ENCODE results near the gene TMEM63C.

The TMEM63C gene

DNA sequence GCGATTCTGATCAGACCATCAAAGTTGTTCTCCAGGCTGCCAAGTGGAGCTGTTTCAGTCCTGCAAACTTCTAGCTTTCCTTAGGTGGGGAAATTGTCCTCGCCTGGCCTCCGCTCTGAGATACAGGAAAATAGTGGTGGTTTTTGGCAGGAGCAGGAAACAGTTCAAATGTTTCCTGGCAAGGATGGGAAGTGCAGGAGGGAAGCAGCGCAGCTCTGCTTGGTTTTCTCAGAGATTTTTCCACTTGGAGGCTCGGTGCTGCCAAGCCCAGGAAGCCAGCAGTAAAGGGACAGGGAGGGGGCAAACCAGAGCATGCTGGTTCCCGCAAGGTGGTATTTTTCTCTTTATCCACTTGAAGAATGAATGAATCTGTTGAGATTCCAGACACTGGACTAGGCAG lies 17.0 kb downstream of the TMEM63C start:
- no peak for DNase-seq

- DNase-seq, result no peak
Observed at GRCh38 chr14:77199590-77199989, 18.0 kb downstream of the TMEM63C start.

- no peak for DNase-seq
Observed at GRCh38 chr14:77200406-77200985, 18.9 kb downstream of the TMEM63C start.

DNA sequence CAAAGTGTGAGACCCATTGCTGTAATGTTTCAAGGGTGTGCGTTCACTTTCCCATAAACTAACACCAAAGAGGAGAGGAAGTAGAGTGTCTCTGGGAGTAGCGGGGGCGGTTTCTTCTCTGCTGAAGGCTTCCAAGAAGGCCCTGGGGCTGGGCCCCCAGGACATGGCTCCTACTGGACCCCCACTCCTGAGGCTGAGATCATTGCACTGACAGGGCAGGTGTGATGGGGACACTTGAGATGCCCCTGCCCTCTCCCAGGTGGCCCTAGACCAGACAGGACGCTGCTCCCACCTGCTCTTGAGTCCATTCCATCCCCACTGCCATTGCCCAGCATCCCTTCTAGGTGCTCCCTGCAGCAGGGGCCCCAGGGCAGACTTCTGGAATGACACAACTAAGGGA lies 20.1 kb downstream of the TMEM63C start:
- DNase-seq, result no peak

GRCh38 chr14:77203611-77204458 lies 22.2 kb downstream of the TMEM63C start:
- peak; percentile 53 for DNase-seq

DNA sequence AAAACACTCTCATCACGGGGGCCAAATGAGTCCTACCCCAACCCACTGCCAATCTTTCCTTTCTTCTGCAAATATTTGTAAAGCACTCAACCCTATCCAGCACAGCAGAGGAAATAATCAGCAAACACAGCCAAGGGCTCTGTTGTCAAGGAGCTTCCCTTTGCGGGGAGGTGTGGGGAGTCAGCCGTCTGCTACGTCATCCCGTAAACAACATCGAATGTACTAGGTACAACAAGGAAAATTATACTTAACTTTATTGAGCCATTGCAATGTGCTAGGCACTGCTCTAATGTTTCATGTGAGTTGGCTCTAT lies 22.8 kb downstream of the TMEM63C start:
- DNase-seq, result peak; percentile 89

DNA sequence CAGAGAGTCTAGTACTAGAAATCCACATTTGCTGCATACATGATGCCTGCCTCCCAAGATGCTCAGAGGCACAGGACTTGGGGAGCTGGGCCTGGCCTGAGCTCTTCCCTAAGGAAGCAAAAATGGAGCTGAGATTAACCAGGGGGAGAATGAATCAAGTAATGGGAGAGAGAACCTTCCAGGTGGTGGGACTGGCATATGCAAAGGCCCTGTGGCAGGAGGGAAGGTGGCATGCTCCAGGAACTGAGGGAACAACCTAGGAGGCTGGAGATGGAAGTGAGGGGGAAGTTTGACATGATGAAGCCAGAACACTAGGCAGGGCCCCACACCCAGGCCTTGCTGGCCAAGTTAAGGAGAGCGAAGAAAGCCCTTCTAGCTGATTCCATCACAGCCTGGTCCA lies 23.3 kb downstream of the TMEM63C start:
- DNase-seq, result no peak

- DNase-seq, result no peak
Observed at GRCh38 chr14:77205566-77205965, 24.0 kb downstream of the TMEM63C start.

- no peak for DNase-seq
Observed at GRCh38 chr14:77206261-77206824, 24.7 kb downstream of the TMEM63C start.

DNA sequence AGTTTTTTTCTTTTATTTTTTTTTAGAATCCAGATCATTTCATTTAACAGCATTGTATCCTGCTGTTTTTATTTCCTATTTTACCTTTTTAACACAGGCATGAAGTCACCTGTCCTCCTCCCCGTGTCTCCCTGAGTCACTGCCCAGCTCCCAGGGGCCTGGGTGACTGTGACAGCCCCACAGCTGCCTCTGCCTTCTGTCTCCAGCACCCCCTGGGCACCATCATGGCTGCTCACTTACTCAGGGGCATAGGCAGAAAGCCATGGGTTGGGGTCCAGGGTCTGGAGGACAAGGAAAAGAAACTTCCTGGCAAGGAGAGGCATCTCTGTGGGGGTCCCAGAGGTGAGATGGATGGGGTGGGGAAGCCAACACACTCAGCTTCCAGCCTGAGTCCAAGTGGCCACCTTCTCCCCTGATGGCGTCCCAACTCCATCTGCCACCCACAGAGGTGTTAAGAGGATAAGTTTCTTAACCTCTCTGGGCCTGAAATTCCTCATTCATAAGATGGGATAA lies 25.3 kb downstream of the TMEM63C start:
- DNase-seq, result no peak

DNA sequence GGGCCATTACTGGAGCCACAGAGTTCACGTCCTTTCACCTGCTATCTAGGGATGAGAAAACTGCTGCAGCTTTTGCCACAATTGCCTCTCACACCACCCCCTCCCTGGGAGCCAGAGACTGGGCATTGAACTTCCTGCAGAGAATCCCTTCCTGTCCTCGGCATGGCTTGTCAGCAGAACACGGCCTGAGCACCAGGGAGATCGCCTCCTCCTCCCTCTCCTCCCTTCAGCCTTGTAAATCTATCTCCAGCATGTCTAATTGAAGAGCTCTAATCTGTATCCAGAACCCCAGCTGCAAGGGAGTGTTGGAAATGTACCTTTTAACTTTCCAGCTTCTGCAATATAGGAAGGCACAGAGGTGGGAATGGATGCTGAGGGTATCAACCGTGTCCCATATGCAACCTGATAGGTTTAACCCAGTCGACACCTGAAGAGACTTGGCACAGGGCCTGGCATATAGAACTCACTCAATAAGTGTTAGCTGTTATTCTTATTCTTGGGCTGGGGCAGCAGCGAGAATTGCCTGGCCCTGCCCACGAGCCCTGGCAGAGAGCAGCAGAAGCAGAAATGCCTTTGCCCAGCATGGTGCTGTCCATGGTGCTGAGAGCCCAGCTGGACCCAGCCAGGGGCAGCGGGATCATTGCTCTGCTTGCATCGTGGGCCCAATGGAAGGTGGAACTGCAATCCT lies 26.8 kb downstream of the TMEM63C start:
- DNase-seq, result no peak

DNA sequence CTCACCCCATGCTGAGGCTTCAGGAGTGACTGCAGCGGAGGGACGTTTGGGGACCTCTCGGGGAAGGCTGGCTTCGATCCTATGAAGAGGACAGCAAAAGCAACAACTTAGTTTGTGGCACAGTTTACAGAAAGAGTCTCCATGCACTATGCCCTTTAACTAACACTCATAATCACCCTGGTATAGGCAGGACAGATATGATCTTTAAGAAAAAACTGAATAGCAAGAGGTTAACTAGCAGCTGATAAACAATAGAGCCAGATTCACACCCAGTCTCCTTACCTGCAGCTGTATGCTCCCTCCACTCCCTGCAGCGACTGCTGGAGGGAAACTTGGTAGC lies 27.4 kb downstream of the TMEM63C start:
- DNase-seq, result no peak

DNA sequence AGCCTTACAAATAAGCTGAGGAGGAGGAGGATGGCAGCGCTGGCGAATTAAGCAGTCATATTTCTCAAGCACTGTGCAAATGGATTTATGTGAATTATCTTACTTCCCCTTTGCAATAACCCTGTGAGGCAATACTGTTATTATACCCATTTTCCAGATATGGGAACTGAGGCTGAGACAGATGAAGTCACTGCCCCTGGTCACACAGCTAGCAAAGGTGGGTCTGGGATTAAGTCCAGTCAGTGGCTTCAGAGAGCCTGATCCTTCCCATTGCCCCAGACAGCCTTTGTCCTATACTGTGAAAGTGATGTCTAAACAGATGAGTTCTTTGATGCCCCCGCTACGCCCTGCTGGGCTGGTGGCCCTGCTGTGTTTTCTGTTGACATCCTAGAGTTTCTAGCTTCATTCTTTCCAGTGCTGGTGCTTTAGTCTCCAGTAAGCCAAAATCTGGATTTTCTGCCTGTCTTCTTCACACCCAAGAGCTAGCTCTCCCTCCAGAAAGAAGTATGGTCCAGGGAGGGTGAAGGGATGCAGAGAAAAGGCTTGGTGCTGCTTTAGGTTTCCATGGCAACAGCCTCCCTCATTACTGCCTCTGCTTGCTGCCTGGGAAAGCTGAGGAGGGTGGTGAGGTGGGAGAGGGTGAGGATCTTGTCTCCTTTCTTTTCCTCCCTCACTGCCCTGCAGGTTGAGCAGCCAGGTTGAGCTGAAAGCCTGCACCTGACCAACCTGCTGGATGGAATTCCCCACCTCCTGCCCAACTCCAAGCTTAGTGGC lies 30.7 kb downstream of the TMEM63C start:
- no peak for DNase-seq

DNA sequence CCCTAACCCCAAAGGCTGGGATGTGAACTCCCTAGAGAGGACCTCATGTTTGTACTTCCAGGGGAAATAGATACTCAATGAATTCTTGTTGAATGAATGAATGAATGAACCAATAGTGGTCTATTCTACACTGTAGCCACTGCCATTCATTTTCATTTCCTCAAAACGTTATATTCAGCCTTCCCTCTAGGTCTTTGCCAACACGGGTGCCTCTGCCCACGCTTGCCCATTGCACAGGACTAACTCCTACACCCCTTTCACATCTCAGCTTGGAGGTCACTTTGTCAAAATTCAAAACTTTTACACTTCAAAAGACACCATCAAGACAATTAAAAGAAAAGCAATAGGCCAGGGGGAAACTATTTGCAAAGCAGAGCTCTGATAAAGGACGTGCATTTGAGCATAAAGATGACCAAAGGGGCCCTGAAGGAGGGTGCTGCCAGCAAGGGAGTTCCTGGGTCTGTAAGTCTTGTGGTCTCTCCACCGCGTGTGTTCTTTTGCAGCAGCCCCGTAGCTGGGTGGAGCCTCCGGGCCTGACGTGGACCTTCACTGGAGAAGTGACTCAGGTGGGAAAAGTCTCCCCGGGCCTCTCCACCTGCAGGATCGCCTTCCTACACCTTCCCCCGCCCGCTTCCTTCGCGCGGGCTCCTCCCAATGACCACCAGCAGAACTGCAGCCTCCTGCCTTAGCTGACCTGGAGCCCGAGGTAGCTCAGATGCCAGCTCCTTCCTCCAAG lies 31.5 kb downstream of the TMEM63C start:
- DNase-seq, result no peak

- DNase-seq, result no peak
Observed at GRCh38 chr14:77213679-77214016, 32.0 kb downstream of the TMEM63C start.

DNA sequence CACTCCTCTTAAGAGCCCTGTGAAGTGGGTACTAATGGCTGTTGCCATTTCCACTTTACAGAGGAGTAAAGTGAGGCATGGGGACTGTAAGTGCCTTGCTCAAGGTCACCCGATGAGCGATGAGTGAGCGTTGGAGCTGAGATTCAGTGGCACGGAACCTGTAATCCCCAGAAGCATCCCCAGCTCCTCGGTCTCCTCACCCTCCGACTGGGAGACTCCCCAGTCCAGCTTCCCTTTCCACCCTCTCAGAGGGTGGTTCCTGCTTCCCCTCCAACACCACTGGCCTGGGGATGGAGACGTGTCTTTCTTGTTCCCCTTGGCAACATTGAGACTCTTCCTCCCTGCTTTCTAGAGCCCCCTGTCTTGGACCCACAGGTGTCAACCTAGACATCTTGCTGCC lies 32.6 kb downstream of the TMEM63C start:
- DNase-seq, result no peak

- DNase-seq, result no peak
Observed at GRCh38 chr14:77217551-77217950, 36.0 kb downstream of the TMEM63C start.

DNA sequence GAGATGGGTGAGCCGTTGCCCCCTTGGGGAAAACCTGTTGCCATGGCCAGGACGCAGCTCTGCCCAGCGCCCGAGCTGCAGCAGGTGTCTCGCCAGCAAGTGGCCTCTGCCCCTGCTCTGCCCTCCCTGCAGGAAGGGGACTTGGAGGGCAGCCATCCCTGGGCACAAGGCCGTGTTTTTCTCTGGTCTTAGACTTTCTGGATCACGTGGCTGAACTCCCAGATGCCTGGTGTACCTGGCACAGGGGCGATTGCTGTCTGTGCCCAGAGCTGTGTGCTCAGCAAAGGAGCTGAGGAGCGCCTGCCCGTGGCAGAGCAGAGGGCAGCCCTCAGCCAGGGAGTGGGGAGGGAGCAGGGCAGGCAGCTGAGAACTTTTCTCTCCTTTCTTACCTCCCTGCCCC lies 38.0 kb downstream of the TMEM63C start:
- no peak for DNase-seq

- no peak for DNase-seq
Observed at GRCh38 chr14:77220246-77221017, 38.8 kb downstream of the TMEM63C start.

- no peak for DNase-seq
Observed at GRCh38 chr14:77221241-77221871, 39.8 kb downstream of the TMEM63C start.

Data from SHP77 treated with DMSO at 0.1 percent for 48 hours (cell line).